HepG2 (cell line): ENCODE data around the gene MYO16.

Experiments used
- ATF4 ChIP-seq, 2 experiments: fragments of 450-650 bp in 1 of 2; sonication (generic) in 1 of 2; formaldehyde crosslinking; IDR thresholded peaks; 2 replicates each; pipeline versions ENCODE4 v1.5.0 to v1.8.0; 2020 to 2022; ENCODE audit warnings: mild to moderate bottlenecking in 1 of 2, missing genetic modification reagents in 1 of 2
- JUN ChIP-seq: sonication (generic); formaldehyde crosslinking; IDR thresholded peaks from 2 replicates; pipeline ENCODE4 v1.4.0; 2020; ENCODE audit warnings: mild to moderate bottlenecking, missing genetic modification reagents
- NR2C2 ChIP-seq: sonication (generic); formaldehyde crosslinking; IDR thresholded peaks from 2 replicates; pipeline ENCODE4 v1.4.0; 2020; ENCODE audit warnings: missing genetic modification reagents, mild to moderate bottlenecking, moderate library complexity, borderline replicate concordance
- POLR2A ChIP-seq, 2 experiments: IDR thresholded peaks; 2 replicates each; pipeline ENCODE4 v1.6.1; 2011; ENCODE audit warnings: low read depth in 2 of 2, low read length in 2 of 2, mild to moderate bottlenecking in 1 of 2, moderate library complexity in 1 of 2; ENCODE audit not compliant: insufficient read depth in 1 of 2
- REXO4 ChIP-seq: sonication (generic); formaldehyde crosslinking; IDR thresholded peaks from 2 replicates; pipeline ENCODE4 v1.8.0; 2022; ENCODE audit warnings: missing genetic modification reagents, mild to moderate bottlenecking, borderline replicate concordance
- U2AF2 ChIP-seq: fragments of 200-400 bp; formaldehyde crosslinking; IDR thresholded peaks from 2 replicates; pipeline ENCODE4 v1.6.1; 2017; ENCODE audit warnings: low read depth, mild to moderate bottlenecking, low read length
- YY1 ChIP-seq: IDR thresholded peaks from 2 replicates; pipeline ENCODE4 v1.6.1; 2011; ENCODE audit warnings: low read length, low read depth, moderate library complexity, mild to moderate bottlenecking; ENCODE audit not compliant: insufficient read depth, insufficient replicate concordance
- ZMYM3 ChIP-seq: sonication (generic); formaldehyde crosslinking; IDR thresholded peaks from 2 replicates; pipeline ENCODE4 v1.5.1; 2020; ENCODE audit warnings: mild to moderate bottlenecking, missing genetic modification reagents
- ZNF407 ChIP-seq: sonication (generic); formaldehyde crosslinking; IDR thresholded peaks from one replicate; pipeline ENCODE4 v1.5.1; 2020; ENCODE audit warnings: mild to moderate bottlenecking, missing genetic modification reagents; ENCODE audit errors: not compliant biosample characterization
- ZNF513 ChIP-seq: sonication (generic); formaldehyde crosslinking; conservative IDR thresholded peaks from 2 replicates; pipeline ENCODE4 v1.5.0; 2020; ENCODE audit warnings: missing genetic modification reagents

- TF ChIP-seq JUN (CRISPR knock-in tag) (no peak), ATF4 (CRISPR knock-in tag; IDR thresholded peaks at IDR 0.05) (no peak), NR2C2 (CRISPR knock-in tag) (no peak), ZMYM3 (CRISPR knock-in tag) (no peak), ZNF513 (no peak), YY1 (no peak), POLR2A (IDR thresholded peaks at IDR 0.05; ENCODE audit: insufficient read depth in 1 of 2, low read depth in 2 of 2, low read length in 2 of 2) (no peak), U2AF2 (no peak), REXO4 (no peak), ZNF407 (CRISPR knock-in tag) (no peak)
Observed at GRCh38 chr13:108963276-108963810, 333.9 kb downstream of the MYO16 start.
